HepG2 (cell line): Measurements from ENCODE around the gene SHISA9. TPM values are rescaled to one million over a fixed set of nuclear protein-coding genes. Genes with fewer than 3 reads are reported as not detected.

ENCODE experiments used
- ATAC-seq: fragments of 200-7000 bp; cut with Tn5 transposase; 3 replicates; pipeline ENCODE4 v1.9.1; 2020; ENCODE audit warnings: mild to moderate bottlenecking, moderate library complexity
- BruUV-seq: library from RNA; stranded (reverse); fragments of 400-500 nt; replicated peaks from 2 replicates; lab custom pipeline; 2021; lab: Mats Ljungman, UMichigan
- CTCF ChIA-PET: fragments of 300-600 bp; formaldehyde crosslinking; extraction: SDS; loops from one replicate; lab custom pipeline; 2021; ENCODE audit warnings: low total read pairs, inconsistent platforms, low intra/inter-chr PET ratio; lab: Yijun Ruan, JAX
- POLR2A ChIA-PET: fragments of 350-600 bp; sonication (Branson Sonifier 250); formaldehyde crosslinking; loops from one replicate; lab custom pipeline; 2020; ENCODE audit warnings: antibody characterized with exemption, inconsistent platforms; lab: Yijun Ruan, JAX
- DNase-seq: peaks from one replicate; pipeline ENCODE4 v3.0.0-alpha.2; 2015; ENCODE audit warnings: low spot score
- FAIRE-seq: peaks from 3 replicates; lab custom pipeline; 2011; peaks lifted over from hg19 to GRCh38; lab: Jason Lieb, UNC
- H2AFZ ChIP-seq: one replicate; pipeline ENCODE4 v1.6.1; 2011; ENCODE audit warnings: low read length, inconsistent platforms
- H3K27ac ChIP-seq: fragments of 300-600 bp; 3 replicates; pipeline ENCODE4 v1.8.0; 2011; ENCODE audit warnings: mixed run types, mild to moderate bottlenecking, mixed read lengths, low read length, inconsistent platforms; ENCODE audit not compliant: insufficient read depth; ENCODE audit errors: extremely low read length
- H3K27me3 ChIP-seq, 2 experiments: fragments of 200-600 bp in 1 of 2; 2 replicates in 1 of 2; 3 replicates in 1 of 2; pipeline versions ENCODE4 v1.6.0 to v1.8.0; 2011; ENCODE audit warnings: low read length in 2 of 2, mild to moderate bottlenecking in 2 of 2, moderate library complexity in 2 of 2, inconsistent platforms in 1 of 2; ENCODE audit not compliant: insufficient read depth in 2 of 2, control insufficient read depth in 1 of 2
- H3K36me3 ChIP-seq, 2 experiments: fragments of 200-600 bp in 1 of 2; replicated peaks in 1 of 2; 2 replicates in 1 of 2; 3 replicates in 1 of 2; pipeline versions ENCODE4 v1.5.1 to v1.8.0; 2011; ENCODE audit warnings: low read length in 2 of 2, inconsistent platforms in 1 of 2; ENCODE audit not compliant: insufficient read depth in 2 of 2, control insufficient read depth in 1 of 2
- H3K4me1 ChIP-seq: 2 replicates; pipeline ENCODE4 v1.5.1; 2012; ENCODE audit warnings: low read length, inconsistent platforms; ENCODE audit not compliant: insufficient read depth
- H3K4me2 ChIP-seq: 2 replicates; pipeline ENCODE4 v1.6.0; 2011; ENCODE audit warnings: low read depth, low read length, inconsistent platforms
- H3K4me3 ChIP-seq, 3 experiments: fragments of 200-600 bp in 1 of 3; sonication (generic), shearing (Covaris generic) in 1 of 3; replicated peaks in 1 of 3; 2 replicates each; pipeline ENCODE4 v1.5.1; 2011 to 2016; ENCODE audit warnings: low read length in 3 of 3, inconsistent platforms in 2 of 3, low read depth in 2 of 3, mild to moderate bottlenecking in 2 of 3, control low read depth in 1 of 3, mixed read lengths in 1 of 3; ENCODE audit not compliant: insufficient read depth in 1 of 3
- H3K79me2 ChIP-seq: one replicate; pipeline ENCODE4 v1.6.1; 2011; ENCODE audit warnings: low read length, inconsistent platforms; ENCODE audit not compliant: insufficient read depth
- H3K9ac ChIP-seq: 2 replicates; pipeline ENCODE4 v1.6.0; 2011; ENCODE audit warnings: mild to moderate bottlenecking, low read depth, low read length, inconsistent platforms; ENCODE audit not compliant: insufficient read depth
- H3K9me3 ChIP-seq: 2 replicates; pipeline ENCODE4 v1.5.1; 2012; ENCODE audit warnings: mild to moderate bottlenecking, low read length
- H4K20me1 ChIP-seq: 2 replicates; pipeline ENCODE4 v1.6.0; 2011; ENCODE audit warnings: inconsistent platforms, mild to moderate bottlenecking, low read length, moderate library complexity; ENCODE audit not compliant: insufficient read depth
- HNRNPK ChIP-seq: fragments of 200-400 bp; formaldehyde crosslinking; IDR thresholded peaks from 2 replicates; pipeline ENCODE4 v1.6.1; 2018; ENCODE audit warnings: low read length, low read depth, moderate library complexity, mild to moderate bottlenecking; ENCODE audit not compliant: poor library complexity, severe bottlenecking
- ZC3H4 ChIP-seq: sonication (generic); formaldehyde crosslinking; IDR thresholded peaks from 2 replicates; pipeline ENCODE4 v1.4.0; 2020; ENCODE audit warnings: missing genetic modification reagents, borderline replicate concordance
- in situ Hi-C: cut with HindIII; loops from 2 replicates; pipeline ENCODE4 v1.10.0; 2017; ENCODE audit warnings: low pct_unique_long_range_greater_than_20kb; ENCODE audit not compliant: extremely low pct_ligation_motif_present
- intact Hi-C: fragments of 100-400 bp; cut with micrococcal nuclease; formaldehyde crosslinking; loops from one replicate; pipeline ENCODE4 v1.10.0; 2022; ENCODE audit not compliant: unreplicated experiment
- polyA plus RNA-seq, 8 experiments: library from polyadenylated mRNA; depleted of rRNA in 3 of 8; stranded (reverse) in 7 of 8; unstranded in 1 of 8; fragments of >200 nt; fragmentation: Illumina TruSeq in 4 of 8; extraction: Trizol in 4 of 8; gene quantifications; 2 replicates each; pipeline versions ENCODE4 v1.2.1 to v1.2.3, GENCODE V29; 2011 to 2016; ENCODE audit warnings: low read depth in 4 of 8, missing spikeins in 1 of 8, mixed read lengths in 1 of 8; ENCODE audit not compliant: insufficient read depth in 1 of 8
- total RNA-seq, 5 experiments: library from RNA; depleted of rRNA; stranded (reverse); fragments of >200 nt; fragmentation: Illumina TruSeq; extraction: Trizol; gene quantifications; 2 replicates each; pipeline ENCODE4 v1.2.3, GENCODE V29; 2016; ENCODE audit warnings: low read depth in 1 of 5

Gene SHISA9
- total and polyA plus RNA-seq, 2 of the 13 experiments (the other 11 are each of a cell fraction or from before 2014, with no cell fraction given) = 0.01 TPM; not detected in 1

DNA sequence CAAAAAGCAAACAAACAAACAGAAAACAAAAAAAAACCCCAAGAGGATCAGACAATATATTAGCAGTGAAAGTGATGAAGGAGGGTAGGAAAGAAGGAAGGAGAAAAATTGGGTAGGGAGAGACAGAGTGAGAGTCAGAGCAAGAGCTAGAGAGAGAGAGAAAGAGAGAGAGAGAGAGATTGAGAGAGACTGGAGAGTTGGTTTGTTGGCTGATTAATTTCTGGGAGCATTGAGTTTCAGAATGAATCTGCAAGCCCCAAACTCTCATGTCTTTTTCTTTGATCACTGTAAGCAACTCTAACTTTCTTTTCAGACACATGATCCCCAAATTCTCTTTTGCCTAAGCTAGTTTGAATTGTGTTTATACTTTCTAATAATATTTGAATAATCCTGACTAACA lies 388.1 kb downstream of the SHISA9 start:
- Histone ChIP-seq H3K79me2 (no peaks in the 10 kb centered on the region), H3K9me3 (no peaks in the 10 kb centered on the region), H3K27me3 (no peaks in the 10 kb centered on the region), H3K4me1 (no peaks in the 10 kb centered on the region), H4K20me1 (no peaks in the 10 kb centered on the region), H3K4me2 (no peak overlapping the region), H3K4me3 (no peak overlapping the region), H2AFZ (no peak overlapping the region), H3K9ac (no peak overlapping the region), H3K36me3 (no peaks in the 10 kb centered on the region), H3K27ac (no peak overlapping the region)
- DNase-seq (no peak), ATAC-seq (no peak), FAIRE-seq (no peak)
- in situ Hi-C loops = no loop called here
- POLR2A ChIA-PET = no interaction called here
- peak; percentile 19 for TF ChIP-seq HNRNPK
- TF ChIP-seq ZC3H4 = no peak
- CTCF ChIA-PET = no interaction called here
- BruUV-seq = no TSS peak
- intact Hi-C loops = loop anchor here (5.0 kb wide), 1 partner anchor 432 kb away; no protein-coding TSS in a partner anchor

Other genes starting within 250 kb of the SHISA9 start
- gene CPPED1, start 97.7 kb upstream of the SHISA9 start, total RNA-seq (2016; rRNA removed; fragmentation: Illumina TruSeq; extraction: Trizol) = 66.6 and 118 TPM in 2 replicates
- gene CPPED1, start 97.7 kb upstream of the SHISA9 start, polyA plus RNA-seq (2011; rRNA removed) = 62.5 and 71.3 TPM in 2 replicates